ENCODE measurements around the gene CASP8AP2.

- TF ChIP-seq GABPA (tag; conservative IDR thresholded peaks at IDR 0.05; ENCODE audit: low read depth) (no peak), HDAC1 (IDR thresholded peaks at IDR 0.05) (peak in 1 of 2 experiments; percentile 38; a peak in 1 of 4 replicates), NKRF (IDR thresholded peaks at IDR 0.05; ENCODE audit: borderline replicate concordance) (no peak), POU5F1 (IDR thresholded peaks at IDR 0.05; ENCODE audit: borderline replicate concordance, low read depth, low read length, partially characterized antibody) (no peak), EZH2 (IDR thresholded peaks at IDR 0.05; ENCODE audit: borderline replicate concordance, low read depth, low read length) (no peak)
Measured at GRCh38 chr6:89895276-89895874, 65.7 kb downstream of the CASP8AP2 start.

Data from K562 (cell line).